AG04449 (cell line): Measurements from ENCODE around the gene TEX44.

ENCODE experiments used
- CTCF ChIA-PET: fragments of 350-600 bp; formaldehyde crosslinking; extraction: SDS; loops from one replicate; lab custom pipeline; 2021; ENCODE audit warnings: antibody characterized with exemption; lab: Yijun Ruan, JAX
- POLR2A ChIA-PET: fragments of 400-600, 350-600 bp; formaldehyde crosslinking; extraction: SDS; loops from one replicate; lab custom pipeline; 2020; ENCODE audit warnings: antibody characterized with exemption, inconsistent platforms; lab: Yijun Ruan, JAX
- DNase-seq: peaks from one replicate; pipeline ENCODE4 v3.0.0-alpha.2; 2010; ENCODE audit warnings: low read depth, low spot score
- H3K4me3 ChIP-seq: 2 replicates; pipeline ENCODE4 v1.5.1; 2011; ENCODE audit warnings: low read depth, mild to moderate bottlenecking, control low read depth, low read length
- CTCF ChIP-seq: IDR thresholded peaks from one replicate; pipeline ENCODE4 v1.5.1; 2011; ENCODE audit warnings: mild to moderate bottlenecking, moderate library complexity, low read length, control low read depth, inconsistent platforms; ENCODE audit not compliant: insufficient read depth; ENCODE audit errors: missing control alignments

Gene TEX44

GRCh38 chr2:231633241-231633976 is 40.7 kb downstream of the TEX44 start:
- no peak for DNase-seq
- ChIA-PET POLR2A (interaction anchor here (0.9 to 1.8 kb wide), 2 partner anchors 9 to 80 kb away, joined by 3 to 7 read pairs; no protein-coding TSS in a partner anchor), CTCF (interaction anchor here (1.0 to 6.2 kb wide), 9 partner anchors 9 to 81 kb away, joined by 4 to 47 read pairs (median 7); no protein-coding TSS in a partner anchor)
- TF ChIP-seq CTCF: no peak
- no peak overlapping the region for H3K4me3 ChIP-seq

GRCh38 chr2:231634412-231634811 is 41.7 kb downstream of the TEX44 start:
- ChIA-PET CTCF (interaction anchor here (1.8 to 6.2 kb wide), 4 partner anchors 8 to 80 kb away, joined by 5 to 47 read pairs (median 12); no protein-coding TSS in a partner anchor), POLR2A (no interaction called here)
- no peak for TF ChIP-seq CTCF
- no peak for DNase-seq
- H3K4me3 ChIP-seq: no peak overlapping the region

DNA sequence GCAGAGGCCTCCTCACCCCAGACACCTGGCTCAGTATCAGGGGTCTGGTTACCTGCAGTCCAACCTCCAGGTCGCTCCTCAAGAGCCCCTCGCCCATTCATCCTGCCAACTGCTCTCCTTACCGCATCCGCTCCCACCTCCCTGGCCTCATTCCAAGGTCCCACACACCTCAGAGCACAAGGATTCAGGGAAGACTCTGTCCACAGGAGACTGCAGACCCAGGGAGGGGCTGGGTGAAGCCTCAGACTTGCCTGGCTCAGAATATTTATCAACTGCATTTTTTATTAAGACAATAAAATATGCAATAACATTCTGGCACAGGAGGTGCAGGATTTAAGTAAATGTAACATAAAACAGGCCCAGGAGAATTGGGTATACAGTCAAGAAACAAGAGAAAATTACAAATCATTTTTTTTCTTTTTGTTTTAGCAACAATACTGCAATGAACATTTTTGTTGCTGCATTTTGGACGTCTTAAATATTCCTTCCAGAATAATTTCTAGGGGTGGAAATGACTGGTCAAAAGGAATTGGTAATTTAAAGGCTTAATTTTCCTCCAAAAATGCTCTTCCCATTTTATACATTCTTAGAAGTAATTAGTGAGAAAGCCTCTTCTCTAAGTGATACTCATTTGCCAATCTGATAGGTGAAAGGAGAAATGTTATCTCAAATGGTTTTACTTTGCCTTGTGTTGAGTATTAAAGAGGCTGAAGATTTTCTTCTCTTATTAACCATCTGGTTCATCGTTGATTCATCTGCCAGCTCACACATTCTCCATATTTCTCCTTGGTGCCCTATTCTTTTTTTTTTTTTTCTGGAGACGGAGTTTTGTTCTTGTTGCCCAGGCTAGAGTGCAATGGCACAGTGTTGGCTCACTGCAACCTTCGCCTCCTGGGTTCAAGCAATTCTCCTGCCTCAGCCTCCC is 42.5 kb downstream of the TEX44 start:
- ChIA-PET CTCF (interaction anchor here (4.1 to 6.2 kb wide), 2 partner anchors 40 to 79 kb away, joined by 17 to 47 read pairs; no protein-coding TSS in a partner anchor), POLR2A (no interaction called here)
- H3K4me3 ChIP-seq: no peak overlapping the region
- DNase-seq: no peak
- TF ChIP-seq CTCF: no peak

DNA sequence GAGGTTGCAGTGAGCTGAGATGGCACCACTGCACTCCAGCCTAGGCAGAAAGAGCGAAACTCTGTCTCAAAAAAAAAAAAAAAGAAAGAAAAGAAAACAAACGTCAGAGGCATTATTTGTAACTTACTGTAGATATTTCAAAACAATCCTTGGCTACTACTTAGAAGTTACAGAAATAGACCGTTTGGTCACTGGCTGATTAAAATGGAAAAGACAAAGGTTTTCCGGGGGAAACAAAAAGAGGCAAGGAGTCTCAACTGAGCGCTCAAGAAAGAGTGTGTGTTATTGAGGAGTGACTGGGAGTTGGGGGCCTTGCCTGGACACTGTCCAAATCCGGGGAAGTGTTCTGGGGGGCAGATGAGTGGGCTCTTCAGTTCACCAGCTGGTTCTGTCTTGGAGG is 47.6 kb downstream of the TEX44 start:
- no peak overlapping the region for H3K4me3 ChIP-seq
- ChIA-PET POLR2A (no interaction called here), CTCF (no interaction called here)
- TF ChIP-seq CTCF: no peak
- DNase-seq: no peak

DNA sequence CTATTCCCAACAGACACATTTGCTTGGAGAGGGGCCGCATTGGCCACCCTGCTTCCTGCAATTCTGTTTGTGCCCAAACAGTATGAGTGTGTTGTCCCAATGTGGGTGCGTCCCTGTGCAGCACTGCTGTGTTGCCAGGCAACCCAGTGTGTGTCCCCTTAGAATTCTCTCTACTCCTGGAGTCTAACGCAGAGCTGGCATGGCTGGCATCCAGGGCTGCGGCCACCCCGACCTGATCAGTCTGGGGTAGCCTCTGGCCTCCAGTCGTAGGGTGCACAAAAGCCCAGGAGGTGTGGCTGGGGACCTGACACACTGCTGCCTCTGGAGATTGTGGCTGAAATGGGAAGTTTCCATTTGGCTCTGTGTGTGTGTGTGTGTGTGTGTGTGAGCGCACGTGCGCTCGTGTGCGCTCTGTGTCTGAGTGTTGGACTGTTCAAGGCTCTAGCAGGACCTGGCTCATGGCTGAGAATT is 48.0 kb downstream of the TEX44 start:
- DNase-seq: no peak
- POLR2A ChIA-PET: no interaction called here
- CTCF ChIA-PET: interaction anchor here (5.1 kb wide), 1 partner anchor 34 kb away, joined by 33 read pairs; no protein-coding TSS in a partner anchor
- TF ChIP-seq CTCF: no peak
- H3K4me3 ChIP-seq: no peak overlapping the region
